Diencephalon (tissue), 1 donor: Measurements from ENCODE around the gene PACS2. TPM values are rescaled to one million over a fixed set of nuclear protein-coding genes. Genes with fewer than 3 reads are reported as not detected.

ENCODE experiments used
- total RNA-seq: library from RNA; depleted of rRNA; stranded (reverse); fragments of >200 nt; gene quantifications from one replicate; pipeline ENCODE4 v1.2.3, GENCODE V29; 2014

Gene PACS2
- 98.5 TPM for total RNA-seq

GRCh38 chr14:105314287-105315200 is at the start of gene PACS2:
Gene PACS2, plus strand, starts transcription at chr14:105314748. Its CDS starts 171 bp downstream, at chr14:105314919.

DNA sequence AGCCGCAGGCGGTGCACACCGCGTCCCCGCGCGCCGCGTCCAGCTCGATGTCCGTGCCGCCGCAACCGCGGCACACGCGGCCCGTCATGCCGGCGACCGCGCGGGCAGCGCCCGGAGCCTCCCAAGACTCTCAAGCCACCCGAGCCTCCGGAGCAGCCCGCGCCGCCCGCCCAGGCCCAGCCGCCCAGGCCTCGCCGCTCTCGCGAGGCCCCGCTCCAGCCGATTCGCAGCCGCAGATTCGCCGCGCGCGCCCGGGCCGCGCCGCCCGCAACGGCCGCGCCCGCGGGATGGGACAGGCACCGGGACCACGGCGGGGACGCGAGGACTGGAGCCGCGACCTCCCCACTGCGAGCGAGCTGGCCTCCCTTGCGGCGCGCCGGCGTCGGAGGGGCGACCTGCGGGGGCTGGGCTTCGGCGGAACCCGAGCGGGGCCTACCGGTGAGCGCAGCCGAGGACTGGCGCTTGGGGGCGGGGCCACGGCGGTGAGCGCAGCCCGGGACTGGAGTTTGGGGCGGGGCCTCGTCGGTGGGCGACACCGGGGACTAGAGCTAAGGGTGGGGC is 13.9 kb upstream of the PACS2 start, which contains the start of gene BRF1:
Gene BRF1 (minus strand): TSS at position 460 of the 561 bp plus-strand sequence. CDS start 372 bp downstream, at position 88.

GRCh38 chr14:105398044-105398725 is 83.6 kb downstream of the PACS2 start, which contains the start of gene TEX22:
Gene TEX22, plus strand, starts transcription at chr14:105398538. Its CDS starts 803 bp downstream, at chr14:105399341.

GRCh38 chr14:105419195-105420091 is 104.9 kb downstream of the PACS2 start, which contains the start of gene MTA1:
Gene MTA1, plus strand, starts transcription at chr14:105419827. Its CDS starts 209 bp downstream, at chr14:105420036.

Other genes with a start within 250 kb of the PACS2 start
- 0.46 TPM for gene GPR132, start 249.3 kb upstream of the PACS2 start, total RNA-seq
- gene JAG2, start 146.0 kb upstream of the PACS2 start, total RNA-seq = 29.5 TPM
- gene NUDT14, start 133.4 kb upstream of the PACS2 start, total RNA-seq = 30.4 TPM
- 43.1 TPM for gene BTBD6, start 66.2 kb upstream of the PACS2 start, total RNA-seq
- gene BRF1, start 13.7 kb upstream of the PACS2 start, total RNA-seq = 74.0 TPM
- 0.46 TPM for gene TEX22, start 83.8 kb downstream of the PACS2 start, total RNA-seq
- 49.4 TPM for gene MTA1, start 105.1 kb downstream of the PACS2 start, total RNA-seq
- gene CRIP2, start 160.1 kb downstream of the PACS2 start, total RNA-seq = 106 TPM
- 2.3 TPM for gene CRIP1, start 172.1 kb downstream of the PACS2 start, total RNA-seq
- 7.8 TPM for gene TEDC1, start 176.5 kb downstream of the PACS2 start, total RNA-seq
- gene TMEM121, start 211.8 kb downstream of the PACS2 start, total RNA-seq = 25.4 TPM